A673 (cell line): ENCODE results near the gene ASAP2. TPM values are rescaled to one million over a fixed set of nuclear protein-coding genes. Genes with fewer than 3 reads are reported as not detected.
A peak's percentile ranks its signal among the peaks of the same experiment; 100 is the strongest.

Experiments
- BruUV-seq: library from RNA; stranded (reverse); fragments of 400-500 nt; replicated peaks from 2 replicates; lab custom pipeline; 2021; lab: Mats Ljungman, UMichigan
- CTCF ChIA-PET: fragments of 300-600 bp; sonication (Branson Sonifier 250); formaldehyde crosslinking; loops from one replicate; lab custom pipeline; 2022; ENCODE audit warnings: antibody characterized with exemption; lab: Charles Lee
- POLR2A ChIA-PET: fragments of 300-600 bp; sonication (Branson Sonifier 250); formaldehyde crosslinking; loops from one replicate; lab custom pipeline; 2022; ENCODE audit warnings: antibody characterized with exemption; ENCODE audit not compliant: low non-redundant PET; lab: Charles Lee
- DNase-seq: peaks from one replicate; pipeline ENCODE4 v3.0.0-alpha.2; 2015; ENCODE audit warnings: low spot score
- H3K27ac ChIP-seq: fragments of 200-600 bp; sonication (generic); 2 replicates; pipeline ENCODE4 v1.5.1; 2016; ENCODE audit warnings: mixed run types, low read depth, mild to moderate bottlenecking, mixed read lengths, antibody characterized with exemption, low read length; ENCODE audit not compliant: poor library complexity, severe bottlenecking
- H3K27me3 ChIP-seq: fragments of 200-600 bp; sonication (generic); replicated peaks from 2 replicates; pipeline ENCODE4 v1.6.1; 2017; ENCODE audit warnings: mixed run types, low read depth, mild to moderate bottlenecking, mixed read lengths, antibody characterized with exemption, low read length; ENCODE audit not compliant: insufficient read depth, poor library complexity
- H3K36me3 ChIP-seq: fragments of 200-600 bp; sonication (generic); 2 replicates; pipeline ENCODE4 v1.6.1; 2016; ENCODE audit warnings: mixed run types, mild to moderate bottlenecking, mixed read lengths, antibody characterized with exemption, low read length; ENCODE audit not compliant: insufficient read depth, poor library complexity, severe bottlenecking
- H3K4me1 ChIP-seq: fragments of 200-600 bp; sonication (generic); 2 replicates; pipeline ENCODE4 v1.6.1; 2017; ENCODE audit warnings: mixed run types, mild to moderate bottlenecking, mixed read lengths, antibody characterized with exemption, low read length; ENCODE audit not compliant: insufficient read depth, poor library complexity, severe bottlenecking
- H3K4me3 ChIP-seq: fragments of 200-600 bp; sonication (generic); 2 replicates; pipeline ENCODE4 v1.5.1; 2016; ENCODE audit warnings: low read depth, mixed run types, mild to moderate bottlenecking, mixed read lengths, low read length; ENCODE audit not compliant: poor library complexity, severe bottlenecking
- H3K9me3 ChIP-seq: fragments of 200-600 bp; sonication (generic); 2 replicates; pipeline ENCODE4 v1.6.1; 2016; ENCODE audit warnings: mixed run types, low read depth, mild to moderate bottlenecking, mixed read lengths, antibody characterized with exemption, low read length; ENCODE audit not compliant: poor library complexity, severe bottlenecking
- CTCF ChIP-seq: fragments of 300-800, 200-600 bp; sonication (generic); conservative IDR thresholded peaks from 2 replicates; pipeline ENCODE4 v1.5.1; 2017; ENCODE audit warnings: low read depth, mild to moderate bottlenecking, antibody characterized with exemption, low read length, moderate library complexity, mixed read lengths
- EZH2 ChIP-seq: fragments of 200-600 bp; sonication (generic); IDR thresholded peaks from 2 replicates; pipeline ENCODE4 v1.6.1; 2017; ENCODE audit warnings: borderline replicate concordance, low read depth, mild to moderate bottlenecking, mixed read lengths, antibody characterized with exemption, low read length; ENCODE audit not compliant: poor library complexity, severe bottlenecking
- intact Hi-C: fragments of 100-400 bp; cut with micrococcal nuclease; formaldehyde crosslinking; loops from one replicate; pipeline ENCODE4 v1.10.0; 2022; ENCODE audit not compliant: unreplicated experiment
- total RNA-seq: library from RNA; stranded (reverse); gene quantifications from 2 replicates; pipeline ENCODE4 v1.2.3, GENCODE V29; 2021

The ASAP2 gene
- total RNA-seq, 1 experiment from 2014 or later = 46.8 TPM

DNA sequence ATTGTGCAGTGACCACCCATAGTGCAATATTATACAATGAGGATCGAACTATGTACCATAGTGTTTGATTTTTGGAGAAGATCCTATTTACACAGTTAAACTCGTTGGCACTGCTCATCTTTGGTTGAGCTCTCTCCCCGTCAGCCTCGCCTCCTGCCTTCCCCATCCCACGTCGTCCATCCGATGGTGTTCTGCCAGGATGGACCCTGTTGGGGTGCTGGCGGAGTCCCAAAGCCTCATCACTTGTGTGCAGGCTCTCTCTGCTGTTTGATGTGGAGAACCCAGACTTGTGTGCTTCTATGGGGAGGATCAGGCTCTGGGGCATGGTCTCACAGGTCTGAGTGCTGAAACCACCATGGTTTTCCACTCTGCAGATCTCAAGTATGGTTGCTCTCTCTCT, 131.3 kb downstream of the ASAP2 start:
- Histone ChIP-seq H3K4me1 (peaks cover 19% of the 10 kb centered on the region), H3K27ac (no peak overlapping the region), H3K9me3 (no peaks in the 10 kb centered on the region), H3K4me3 (no peak overlapping the region), H3K27me3 (no peaks in the 10 kb centered on the region), H3K36me3 (peaks cover 17% of the 10 kb centered on the region)
- TF ChIP-seq CTCF (no peak), EZH2 (no peak)
- ChIA-PET CTCF (no interaction called here), POLR2A (no interaction called here)
- intact Hi-C loops = no loop called here
- no TSS peak for BruUV-seq
- DNase-seq = no peak

DNA sequence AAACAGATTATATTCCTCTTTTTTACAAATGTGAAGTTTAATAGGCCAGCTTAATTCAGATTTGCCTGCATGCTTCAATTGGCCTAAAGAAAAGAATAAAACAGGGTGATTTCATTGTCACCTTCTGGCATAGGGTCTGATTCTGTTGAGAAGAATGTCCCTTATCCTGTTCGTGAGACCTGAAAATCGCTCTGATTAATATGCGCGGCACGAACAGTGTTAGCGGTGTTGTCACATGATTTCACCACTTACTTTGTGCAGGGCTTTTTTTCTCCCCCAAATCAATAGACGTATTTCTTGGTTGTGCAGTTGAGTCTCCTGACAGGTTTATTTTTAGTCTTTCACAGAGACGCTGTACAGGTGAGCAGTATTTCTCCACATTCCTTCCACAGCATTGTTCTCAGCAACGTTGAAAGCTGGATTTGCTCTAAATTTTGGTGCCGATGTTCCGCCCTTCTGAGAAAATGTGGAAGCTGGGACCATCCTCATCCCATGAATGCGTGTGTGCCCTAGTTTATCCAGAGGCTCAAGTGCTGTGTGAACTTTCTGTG, 134.8 kb downstream of the ASAP2 start:
- CTCF ChIA-PET = no interaction called here

DNA sequence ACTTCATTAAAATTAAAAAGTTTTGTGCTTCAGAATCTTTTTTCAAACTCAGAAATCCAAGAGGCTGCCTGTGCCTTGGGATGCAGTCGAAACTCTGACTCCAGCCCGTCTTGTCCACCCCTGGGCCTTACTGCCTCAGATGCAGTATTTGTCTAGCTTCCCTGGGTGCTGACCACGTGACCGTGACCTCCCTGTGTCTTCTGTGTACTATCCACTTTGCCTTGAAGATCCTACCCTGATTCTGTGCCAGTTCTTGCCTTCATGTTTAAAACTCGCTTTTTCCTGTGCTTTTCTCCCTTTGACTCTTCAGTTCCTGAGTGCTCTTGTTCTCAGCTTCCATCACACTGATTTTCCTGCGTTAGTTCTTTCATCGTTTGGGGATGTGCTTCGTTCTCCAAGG, 136.0 kb downstream of the ASAP2 start:
- Histone ChIP-seq H3K27ac (peak overlapping the region; percentile 5), H3K4me3 (no peak overlapping the region), H3K27me3 (no peaks in the 10 kb centered on the region), H3K36me3 (peaks cover 8% of the 10 kb centered on the region), H3K4me1 (no peaks in the 10 kb centered on the region), H3K9me3 (no peaks in the 10 kb centered on the region)
- CTCF ChIA-PET = no interaction called here
- no TSS peak for BruUV-seq
- no peak for TF ChIP-seq CTCF
- TF ChIP-seq EZH2 = no peak
- no peak for DNase-seq
- POLR2A ChIA-PET = no interaction called here
- intact Hi-C loops = no loop called here

More for the DNA sequence above, 134.8 kb downstream of the ASAP2 start:
- DNase-seq = no peak
- intact Hi-C loops = no loop called here
- POLR2A ChIA-PET = no interaction called here
- no peak overlapping the region for H3K4me3 ChIP-seq
- no peaks in the 10 kb centered on the region for H3K27me3 ChIP-seq
- no peaks in the 10 kb centered on the region for H3K9me3 ChIP-seq
- H3K36me3 ChIP-seq = peaks cover 8% of the 10 kb centered on the region
- H3K27ac ChIP-seq = no peak overlapping the region
- H3K4me1 ChIP-seq = peaks cover 12% of the 10 kb centered on the region
- no TSS peak for BruUV-seq
- TF ChIP-seq EZH2 = no peak
- no peak for TF ChIP-seq CTCF
